Lower leg skin (tissue), 3 donors: Measurements from ENCODE around the gene VN1R5.

ENCODE experiments used
- POLR2A ChIP-seq, 2 donors: fragments of 450-650 bp; IDR thresholded peaks; one replicate each; pipeline ENCODE4 v1.6.1; 2016 to 2017; ENCODE audit warnings: antibody characterized with exemption in 2 of 2, mild to moderate bottlenecking in 1 of 2, moderate library complexity in 1 of 2
- TF ChIP-seq, protein P1 (sequence below), 3 donors: fragments of 450-650 bp; IDR thresholded peaks; one replicate each; pipeline ENCODE4 v1.5.1; 2016; ENCODE audit warnings: antibody characterized with exemption in 3 of 3, mild to moderate bottlenecking in 3 of 3, moderate library complexity in 2 of 3

GRCh38 chr1:247210062-247210375 lies 45.9 kb upstream of the VN1R5 start:
- TF ChIP-seq, protein P1, sequence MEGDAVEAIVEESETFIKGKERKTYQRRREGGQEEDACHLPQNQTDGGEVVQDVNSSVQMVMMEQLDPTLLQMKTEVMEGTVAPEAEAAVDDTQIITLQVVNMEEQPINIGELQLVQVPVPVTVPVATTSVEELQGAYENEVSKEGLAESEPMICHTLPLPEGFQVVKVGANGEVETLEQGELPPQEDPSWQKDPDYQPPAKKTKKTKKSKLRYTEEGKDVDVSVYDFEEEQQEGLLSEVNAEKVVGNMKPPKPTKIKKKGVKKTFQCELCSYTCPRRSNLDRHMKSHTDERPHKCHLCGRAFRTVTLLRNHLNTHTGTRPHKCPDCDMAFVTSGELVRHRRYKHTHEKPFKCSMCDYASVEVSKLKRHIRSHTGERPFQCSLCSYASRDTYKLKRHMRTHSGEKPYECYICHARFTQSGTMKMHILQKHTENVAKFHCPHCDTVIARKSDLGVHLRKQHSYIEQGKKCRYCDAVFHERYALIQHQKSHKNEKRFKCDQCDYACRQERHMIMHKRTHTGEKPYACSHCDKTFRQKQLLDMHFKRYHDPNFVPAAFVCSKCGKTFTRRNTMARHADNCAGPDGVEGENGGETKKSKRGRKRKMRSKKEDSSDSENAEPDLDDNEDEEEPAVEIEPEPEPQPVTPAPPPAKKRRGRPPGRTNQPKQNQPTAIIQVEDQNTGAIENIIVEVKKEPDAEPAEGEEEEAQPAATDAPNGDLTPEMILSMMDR (IDR thresholded peaks at IDR 0.05) = no peak
- TF ChIP-seq POLR2A (IDR thresholded peaks at IDR 0.05) = no peak
